Superior temporal gyrus (tissue), 1 donor: ENCODE data around the gene NR4A3.
A peak's percentile ranks its signal among the peaks of the same experiment; 100 is the strongest.
"Not testable (repeated sequence)": the region's sequence is repeated elsewhere in the genome, so short reads cannot be mapped to it uniquely, and the experiment has no call there.

Source experiments
- DNase-seq: peaks from one replicate; pipeline ENCODE4 v3.0.0-alpha.2; 2016; ENCODE audit errors: extremely low spot score

NR4A3 gene

GRCh38 chr9:99821396-99822108 is at the start of gene NR4A3:
Gene NR4A3 (plus strand): TSS chr9:99821885. CDS start chr9:99828043, 6,158 bp downstream.
- peak; percentile 97 for DNase-seq

GRCh38 chr9:99773468-99774138 is 48.1 kb upstream of the NR4A3 start:
- DNase-seq: no peak

GRCh38 chr9:99778308-99778707 is 43.4 kb upstream of the NR4A3 start:
- DNase-seq: no peak

GRCh38 chr9:99778836-99779235 is 42.8 kb upstream of the NR4A3 start:
- no peak for DNase-seq

GRCh38 chr9:99779277-99779676 is 42.4 kb upstream of the NR4A3 start:
- DNase-seq: no peak

- DNase-seq: not testable (repeated sequence)
Observed at GRCh38 chr9:99782349-99782748, 39.3 kb upstream of the NR4A3 start.

- no peak for DNase-seq
Observed at GRCh38 chr9:99782962-99783718, 38.5 kb upstream of the NR4A3 start.

- DNase-seq: no peak
Observed at GRCh38 chr9:99783799-99784198, 37.9 kb upstream of the NR4A3 start.

GRCh38 chr9:99785010-99785590 is 36.6 kb upstream of the NR4A3 start:
- DNase-seq: no peak

- no peak for DNase-seq
Observed at GRCh38 chr9:99787556-99787955, 34.1 kb upstream of the NR4A3 start.

GRCh38 chr9:99793528-99793927 is 28.2 kb upstream of the NR4A3 start:
- DNase-seq: no peak

- DNase-seq: no peak
Observed at GRCh38 chr9:99796231-99796630, 25.5 kb upstream of the NR4A3 start.

GRCh38 chr9:99801775-99802174 is 19.9 kb upstream of the NR4A3 start:
- DNase-seq: no peak

GRCh38 chr9:99803694-99804093 is 18.0 kb upstream of the NR4A3 start:
- no peak for DNase-seq

GRCh38 chr9:99807276-99807852 is 14.3 kb upstream of the NR4A3 start:
- DNase-seq: peak; percentile 86

- DNase-seq: no peak
Observed at GRCh38 chr9:99807956-99808355, 13.7 kb upstream of the NR4A3 start.

- DNase-seq: no peak
Observed at GRCh38 chr9:99808454-99808853, 13.2 kb upstream of the NR4A3 start.

GRCh38 chr9:99809586-99810319 is 11.9 kb upstream of the NR4A3 start:
- DNase-seq: no peak

GRCh38 chr9:99811172-99811571 is 10.5 kb upstream of the NR4A3 start:
- no peak for DNase-seq

- DNase-seq: peak; percentile 21
Observed at GRCh38 chr9:99811598-99812383, 9.9 kb upstream of the NR4A3 start.
